IPS DF 4.7 (cell line): ENCODE measurements around the gene HCAR2.
"Not testable (repeated sequence)": the region's sequence is repeated elsewhere in the genome, so short reads cannot be mapped to it uniquely, and the experiment has no call there.

Experiments
- DNase-seq: peaks from one replicate; pipeline ENCODE4 v3.0.0-alpha.2; 2013; ENCODE audit warnings: low spot score; ENCODE audit errors: extremely low read depth

HCAR2 gene

DNA sequence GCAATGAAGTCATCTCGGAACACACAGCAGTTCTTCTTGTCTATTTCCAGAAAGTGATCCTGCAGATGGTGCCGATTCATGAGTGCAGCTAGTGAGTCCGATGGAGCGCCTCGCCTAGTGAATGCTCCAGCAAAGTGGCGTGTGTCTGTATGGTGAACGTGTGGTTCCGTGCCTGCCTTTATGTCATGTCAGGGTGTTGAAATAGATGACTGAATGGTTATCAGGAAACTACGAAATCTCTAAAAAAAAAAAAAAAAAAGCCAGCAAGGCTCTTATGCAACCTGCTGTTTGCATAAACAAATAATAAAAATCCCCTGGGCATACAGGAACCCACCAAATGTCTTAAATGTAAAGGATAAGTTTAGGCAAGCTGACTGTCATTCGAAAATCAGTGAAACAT, 13.5 kb upstream of the HCAR2 start, which contains the start of gene HCAR3:
HCAR3 (minus strand) TSS at position 154 of the 400 bp plus-strand sequence; CDS start at position 80, 74 bp downstream.
- not testable (repeated sequence) for DNase-seq

DNA sequence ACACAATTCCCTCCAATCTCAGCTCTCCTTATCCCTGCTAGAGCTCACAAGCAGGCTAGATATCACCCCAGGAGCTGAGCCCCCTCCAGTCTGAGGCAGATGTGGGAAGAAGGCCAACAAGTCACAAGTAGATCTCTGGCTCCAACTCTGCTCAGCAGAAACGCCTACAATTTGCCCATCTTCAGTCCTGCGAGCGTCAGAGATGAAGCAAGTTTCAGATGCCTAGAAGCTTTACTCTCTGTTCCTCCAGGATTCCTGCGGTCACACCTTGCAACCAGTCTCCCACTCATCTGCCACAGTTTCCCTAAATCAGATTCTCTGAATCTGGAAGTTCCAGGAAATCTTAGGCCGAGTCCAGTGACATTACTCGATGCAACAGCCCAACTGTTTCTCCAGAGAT, 12.1 kb upstream of the HCAR2 start:
- not testable (repeated sequence) for DNase-seq

GRCh38 chr12:122713491-122714188, 10.5 kb upstream of the HCAR2 start:
- not testable (repeated sequence) for DNase-seq

GRCh38 chr12:122711266-122711665, 8.1 kb upstream of the HCAR2 start:
- DNase-seq: not testable (repeated sequence)

- not testable (repeated sequence) for DNase-seq
Measured at GRCh38 chr12:122710341-122710740, 7.2 kb upstream of the HCAR2 start.

- DNase-seq: not testable (repeated sequence)
Measured at GRCh38 chr12:122709287-122709686, 6.1 kb upstream of the HCAR2 start.

DNA sequence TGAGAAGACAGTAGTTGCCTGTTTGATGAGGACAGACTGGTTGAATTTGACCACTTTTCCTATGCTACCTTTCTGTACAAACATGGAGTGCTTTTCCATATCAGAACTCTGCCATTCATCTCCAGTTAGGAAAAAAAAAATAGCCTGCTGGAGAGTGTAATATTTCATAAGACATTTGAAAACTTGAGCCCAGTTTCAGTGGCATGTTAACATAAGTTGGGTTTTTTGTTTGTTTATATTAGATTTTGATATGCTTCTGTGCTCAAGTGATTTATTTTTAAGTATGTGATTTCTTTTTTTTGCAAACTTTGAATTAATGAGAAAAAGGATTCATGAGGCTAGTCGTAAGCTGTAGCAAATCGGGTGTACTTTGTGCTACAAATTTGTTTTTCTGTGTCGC, 684 bp upstream of the HCAR2 start:
- DNase-seq: not testable (repeated sequence)

DNA sequence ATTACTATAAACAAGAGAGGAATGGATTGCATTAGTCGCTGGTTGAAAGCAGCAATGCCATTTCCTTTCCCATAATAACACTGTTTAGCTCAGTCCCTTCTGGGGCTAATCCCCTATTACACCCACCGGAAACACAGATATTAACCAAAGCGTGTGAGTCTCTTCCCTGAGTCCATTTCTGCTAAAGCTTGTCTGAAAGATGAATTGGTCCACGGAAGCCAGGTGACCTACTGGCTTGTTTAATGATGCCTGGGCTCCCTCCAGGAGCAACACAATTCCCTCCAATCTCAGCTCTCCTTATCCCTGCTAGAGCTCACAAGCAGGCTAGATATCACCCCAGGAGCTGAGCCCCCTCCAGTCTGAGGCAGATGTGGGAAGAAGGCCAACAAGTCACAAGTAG, 1.7 kb downstream of the HCAR2 start:
- not testable (repeated sequence) for DNase-seq

GRCh38 chr12:122700038-122700710, 3.0 kb downstream of the HCAR2 start:
- not testable (repeated sequence) for DNase-seq

GRCh38 chr12:122696922-122697321, 6.2 kb downstream of the HCAR2 start:
- not testable (repeated sequence) for DNase-seq

DNA sequence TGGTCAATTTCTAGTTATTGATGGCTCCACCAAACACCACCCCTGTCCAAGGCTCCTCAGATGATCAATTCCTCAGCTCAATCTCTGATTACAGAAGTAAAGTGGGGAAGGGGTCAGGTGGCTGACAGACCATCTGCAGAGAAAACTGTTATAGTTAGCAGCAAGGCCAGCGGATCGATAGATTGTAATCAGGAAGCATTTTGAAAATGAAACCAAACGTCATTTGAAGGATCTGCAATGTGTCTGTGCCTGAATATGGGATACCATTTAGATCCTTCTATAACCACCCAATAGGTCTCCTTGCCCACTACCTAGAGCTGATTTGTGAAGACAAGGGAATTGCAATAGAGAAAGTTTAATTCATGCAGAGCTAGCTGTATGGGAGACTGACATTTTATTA, 11.6 kb downstream of the HCAR2 start:
- DNase-seq: no peak

GRCh38 chr12:122688291-122688690, 14.9 kb downstream of the HCAR2 start:
- no peak for DNase-seq

- DNase-seq: no peak
Measured at GRCh38 chr12:122687086-122687485, 16.1 kb downstream of the HCAR2 start.

DNA sequence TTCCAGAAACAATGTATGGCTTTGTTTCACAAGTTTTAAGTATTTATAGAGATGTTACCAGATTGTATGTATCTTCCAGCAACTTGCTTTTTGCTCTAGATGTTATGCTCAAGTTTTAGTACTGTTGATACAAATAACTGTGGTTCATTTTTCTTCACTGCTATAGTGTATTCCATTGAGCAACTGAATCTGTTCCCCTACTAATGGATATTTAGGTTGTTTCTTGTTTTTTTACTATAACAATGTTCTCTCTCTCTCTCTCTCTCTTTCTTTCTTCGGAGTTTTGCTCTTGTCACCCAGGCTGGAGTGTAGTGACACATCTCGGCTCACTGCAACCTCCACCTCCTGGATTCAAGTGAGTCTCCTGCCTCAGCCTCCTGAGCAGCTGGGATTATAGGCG, 16.6 kb downstream of the HCAR2 start:
- DNase-seq: no peak

DNA sequence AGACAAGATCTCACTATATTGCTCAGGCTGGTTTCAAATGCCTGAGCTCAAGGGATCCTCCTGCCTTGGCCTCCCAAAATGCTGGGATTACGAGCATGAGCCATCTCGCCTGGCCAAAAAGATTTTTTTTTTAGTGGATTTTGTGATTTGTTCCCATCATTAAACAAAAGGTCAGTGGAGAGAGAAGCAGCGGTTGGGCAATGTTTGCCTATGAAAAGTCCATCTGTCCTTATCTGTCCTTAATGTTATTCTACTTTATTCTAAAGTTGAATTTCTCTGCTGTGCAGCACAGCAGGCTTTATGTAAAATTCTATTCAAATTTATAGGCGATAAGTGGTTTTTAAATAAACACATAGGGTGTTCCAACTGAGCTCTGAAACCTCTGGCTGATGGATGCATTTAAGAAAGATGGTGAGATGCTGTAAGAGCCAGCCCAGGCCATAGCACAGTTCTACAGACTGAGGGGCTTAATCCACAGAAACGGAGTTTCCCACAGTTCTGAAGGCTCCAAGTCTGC, 18.8 kb downstream of the HCAR2 start:
- no peak for DNase-seq

- no peak for DNase-seq
Measured at GRCh38 chr12:122681814-122682213, 21.3 kb downstream of the HCAR2 start.

GRCh38 chr12:122680989-122681388, 22.2 kb downstream of the HCAR2 start:
- DNase-seq: not testable (repeated sequence)

DNA sequence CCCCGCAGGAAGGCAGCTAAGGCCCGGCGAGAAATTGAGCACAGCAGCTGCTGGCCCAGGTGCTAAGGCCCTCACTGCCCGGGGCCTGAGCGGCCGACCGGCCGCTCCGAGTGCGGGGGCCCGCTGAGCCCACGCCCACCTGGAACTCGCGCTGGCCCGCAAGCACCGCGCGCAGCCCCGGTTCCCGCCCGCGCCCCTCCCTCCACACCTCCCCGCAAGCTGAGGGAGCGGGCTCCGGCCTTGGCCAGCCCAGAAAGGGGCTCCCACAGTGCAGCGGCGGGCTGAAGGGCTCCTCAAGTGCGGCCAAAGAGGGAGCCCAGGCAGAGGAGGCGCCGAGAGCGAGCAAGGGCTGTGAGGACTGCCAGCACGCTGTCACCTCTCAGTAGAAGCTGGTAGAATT, 26.4 kb downstream of the HCAR2 start:
- DNase-seq: not testable (repeated sequence)

- not testable (repeated sequence) for DNase-seq
Measured at GRCh38 chr12:122676015-122676414, 27.1 kb downstream of the HCAR2 start.

DNA sequence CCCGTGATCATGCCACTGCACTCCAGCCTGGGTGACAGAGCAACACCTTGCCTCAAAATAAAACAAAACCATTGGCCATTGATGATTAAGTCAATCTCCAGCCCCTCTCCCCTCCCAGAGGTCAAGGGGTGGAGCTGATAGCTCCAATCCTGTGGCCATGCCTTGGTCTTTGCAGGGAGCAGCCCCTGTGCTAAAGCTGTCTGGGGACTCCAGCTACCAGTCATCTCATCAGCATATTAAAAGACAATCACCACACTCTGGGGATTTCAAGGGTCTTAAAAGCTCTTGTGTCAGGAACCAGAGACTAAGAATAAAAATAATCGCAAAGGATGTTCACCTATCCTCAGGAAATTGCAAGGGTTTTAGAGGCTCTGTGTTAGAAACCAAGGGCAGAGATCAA, 30.6 kb downstream of the HCAR2 start:
- no peak for DNase-seq

DNA sequence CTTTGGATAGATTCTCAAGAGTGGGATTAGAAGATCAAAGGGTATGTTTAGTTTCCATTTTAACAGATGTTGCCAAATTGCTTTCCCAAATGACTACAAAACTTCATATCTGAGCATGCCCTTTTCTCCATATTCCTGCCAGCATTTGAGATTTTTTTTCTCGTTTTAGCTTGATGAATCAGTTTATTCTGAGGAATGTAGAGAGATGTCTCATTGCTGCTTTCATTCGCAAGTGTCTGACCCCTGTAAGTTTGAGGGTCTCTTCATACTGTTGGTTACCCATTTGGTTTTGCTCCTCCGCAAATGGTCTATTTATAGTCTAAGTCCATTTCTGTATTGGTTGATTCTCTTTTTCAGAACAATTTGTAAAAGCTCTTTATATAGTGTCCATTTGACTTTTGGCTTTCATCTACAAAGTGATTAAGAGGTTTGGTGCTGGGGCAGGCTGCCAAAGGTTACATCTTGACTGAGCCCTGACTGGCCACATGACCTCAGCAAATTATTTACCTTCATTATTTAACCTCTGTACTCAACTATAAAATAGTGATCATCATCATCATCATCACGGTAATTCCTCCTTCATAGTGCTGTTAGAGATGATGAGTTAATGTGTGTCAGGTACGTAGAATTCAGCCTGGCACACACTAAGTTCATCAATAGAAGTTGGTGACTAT, 33.6 kb downstream of the HCAR2 start:
- DNase-seq: no peak

DNA sequence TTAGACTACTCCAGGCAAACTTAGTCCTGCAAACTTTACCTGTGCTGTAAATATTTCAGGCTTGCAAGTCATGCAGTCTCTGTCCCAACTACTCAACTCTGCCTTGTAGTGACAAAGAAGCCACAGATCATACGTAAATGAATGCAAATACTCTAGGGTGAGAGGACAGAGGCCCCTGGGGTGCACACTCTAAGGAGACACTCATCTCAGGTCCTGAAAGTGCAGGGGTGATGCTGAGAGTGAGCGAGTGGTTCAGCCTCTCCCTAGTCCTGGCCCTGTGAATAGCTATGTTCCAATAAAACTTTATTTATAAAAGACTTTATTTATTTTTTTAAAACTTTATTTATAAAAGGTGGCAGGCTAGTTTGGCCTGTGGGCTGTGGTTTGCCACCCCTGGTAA, 34.9 kb downstream of the HCAR2 start:
- DNase-seq: no peak
